ENCODE measurements around the gene SEMA6C. TPM values are rescaled to one million over a fixed set of nuclear protein-coding genes. Genes with fewer than 3 reads are reported as not detected.

Gene SEMA6C
- total and polyA plus RNA-seq, 2 of the 13 experiments (the other 11 are each of a cell fraction or from before 2014, with no cell fraction given), result 1.4 to 2.9 TPM

GRCh38 chr1:151146412-151147131, at the start of gene SEMA6C (continued):
- TF ChIP-seq POGK (CRISPR knock-in tag; conservative IDR thresholded peaks at IDR 0.05) (no peak; the same call in 1 of the 2 replicates), ARHGAP35 (CRISPR knock-in tag; IDR thresholded peaks at IDR 0.05; ENCODE audit: borderline replicate concordance) (no peak), ZBTB21 (CRISPR knock-in tag; IDR thresholded peaks at IDR 0.05) (no peak), SAP130 (CRISPR knock-in tag; IDR thresholded peaks at IDR 0.05; ENCODE audit: low read depth) (peak; percentile 64), NPAS2 (CRISPR knock-in tag; IDR thresholded peaks at IDR 0.05; ENCODE audit: borderline replicate concordance) (no peak), HIVEP1 (CRISPR knock-in tag; IDR thresholded peaks at IDR 0.05) (peak; percentile 55; the same call in 1 of the 2 replicates), FOXC1 (CRISPR knock-in tag; IDR thresholded peaks at IDR 0.05; ENCODE audit: borderline replicate concordance) (0 out of 2 replicates have a peak, but pooled peaks have one; percentile 53), XRCC5 (optimal IDR thresholded peaks at IDR 0.05; ENCODE audit: low read length) (peak; percentile 37), ZNF234 (CRISPR knock-in tag; conservative IDR thresholded peaks at IDR 0.05) (0 out of 2 replicates have a peak, but pooled peaks have one; percentile 51), ZNF235 (CRISPR knock-in tag; IDR thresholded peaks at IDR 0.05; ENCODE audit: borderline replicate concordance) (peak; percentile 23; the same call in 1 of the 2 replicates), ZNF691 (CRISPR knock-in tag; IDR thresholded peaks at IDR 0.05; ENCODE audit: borderline replicate concordance, low read depth) (no peak), ZNF790 (CRISPR knock-in tag; IDR thresholded peaks at IDR 0.05; ENCODE audit: borderline replicate concordance) (0 out of 2 replicates have a peak, but pooled peaks have one; percentile 0), ZNF724P (CRISPR knock-in tag; IDR thresholded peaks at IDR 0.05; ENCODE audit: borderline replicate concordance) (peak; percentile 54; the same call in 1 of the 2 replicates), ZNF460 (CRISPR knock-in tag; IDR thresholded peaks at IDR 0.05; ENCODE audit: borderline replicate concordance) (no peak), IRF2 (CRISPR knock-in tag; IDR thresholded peaks at IDR 0.05) (peak; percentile 41), PATZ1 (CRISPR knock-in tag; IDR thresholded peaks at IDR 0.05) (peak; percentile 33), ZNF710 (CRISPR knock-in tag; IDR thresholded peaks at IDR 0.05; ENCODE audit: borderline replicate concordance) (peak; percentile 57; the same call in 1 of the 2 replicates), NR2F6 (IDR thresholded peaks at IDR 0.05) (no peak), NR2F6 (CRISPR knock-in tag; IDR thresholded peaks at IDR 0.05) (no peak), NFKBIZ (CRISPR knock-in tag; IDR thresholded peaks at IDR 0.05) (peak; percentile 5; the same call in 1 of the 2 replicates)
